ENCODE data around the gene CNTNAP5.

The CNTNAP5 gene

GRCh38 chr2:124053796-124054195 lies 28.7 kb downstream of the CNTNAP5 start:
- DNase-seq (ENCODE audit: low read depth in 2 of 3, low spot score in 2 of 3): no peak

- no peak for DNase-seq (ENCODE audit: low read depth in 2 of 3, low spot score in 2 of 3)
Observed at GRCh38 chr2:124063596-124063995, 38.5 kb downstream of the CNTNAP5 start.

GRCh38 chr2:124065636-124066035 lies 40.5 kb downstream of the CNTNAP5 start:
- no peak for DNase-seq (ENCODE audit: low read depth in 2 of 3, low spot score in 2 of 3)

DNA sequence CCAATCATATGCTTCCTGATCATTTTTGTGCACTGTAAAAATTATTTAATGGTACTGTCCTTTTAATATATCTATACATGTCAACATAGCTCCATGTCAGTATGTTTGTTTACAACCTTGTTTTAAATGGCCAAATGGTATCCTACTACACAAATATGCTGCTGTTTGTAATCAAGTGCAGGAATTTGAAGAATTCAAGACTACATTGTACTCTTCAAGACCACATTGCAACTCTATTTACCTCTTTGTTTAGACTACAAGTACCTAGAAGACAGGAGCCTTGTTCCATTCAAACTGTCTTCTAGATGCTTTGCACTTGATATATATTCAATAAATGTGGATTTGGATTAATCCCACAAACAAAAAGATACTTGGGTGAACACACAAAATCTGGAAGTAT lies 41.7 kb downstream of the CNTNAP5 start:
- no peak for DNase-seq (ENCODE audit: low read depth in 2 of 3, low spot score in 2 of 3)

DNA sequence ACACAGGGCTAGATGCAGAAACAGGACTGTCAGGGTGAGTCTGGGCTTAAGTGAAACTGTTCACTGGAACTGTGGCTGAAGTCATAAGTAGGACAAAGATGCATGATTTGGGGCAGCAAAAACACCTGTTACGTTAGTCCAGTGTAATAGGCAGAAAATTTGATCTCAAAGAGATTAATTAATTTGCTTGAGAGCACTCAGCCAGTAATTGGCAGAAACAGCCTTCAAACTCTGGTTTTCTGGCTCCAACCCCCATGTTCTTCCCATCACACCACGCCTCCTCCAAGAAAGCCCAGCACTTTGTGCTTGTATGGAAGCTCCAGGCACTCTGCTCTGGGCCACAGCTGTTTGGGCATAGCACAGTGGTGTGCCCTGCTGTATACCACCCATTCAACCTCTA lies 54.0 kb downstream of the CNTNAP5 start:
- DNase-seq (ENCODE audit: low read depth in 2 of 3, low spot score in 2 of 3): no peak

- DNase-seq (ENCODE audit: low read depth in 2 of 3, low spot score in 2 of 3): no peak
Observed at GRCh38 chr2:124080281-124081153, 55.4 kb downstream of the CNTNAP5 start.

DNA sequence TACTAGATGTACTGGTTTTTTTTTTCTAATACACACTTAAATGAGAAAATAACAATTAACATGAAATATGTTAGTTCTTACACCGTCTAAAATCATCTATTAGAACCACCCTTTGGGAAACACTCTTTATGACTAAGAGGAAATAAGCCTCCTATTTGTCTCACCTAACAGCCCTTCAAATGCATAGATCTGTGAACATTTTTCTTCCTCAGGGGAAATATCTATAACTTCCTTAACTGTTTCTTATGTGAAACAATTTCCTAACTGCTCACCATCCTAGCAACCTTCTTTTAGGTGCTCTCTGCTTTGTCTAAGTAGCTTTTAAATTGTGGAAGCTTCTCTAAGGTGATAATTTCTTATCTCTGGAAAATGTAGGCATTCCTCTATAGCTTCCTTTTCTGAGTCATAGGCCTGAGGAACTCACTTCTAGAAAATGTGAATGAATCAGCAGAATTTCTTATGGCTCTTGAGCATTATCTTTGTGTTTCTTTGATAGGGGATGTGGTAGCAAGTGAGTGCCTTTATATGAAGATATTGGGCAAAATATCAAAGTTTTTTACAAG lies 56.1 kb downstream of the CNTNAP5 start:
- no peak for DNase-seq (ENCODE audit: low read depth in 2 of 3, low spot score in 2 of 3)

DNA sequence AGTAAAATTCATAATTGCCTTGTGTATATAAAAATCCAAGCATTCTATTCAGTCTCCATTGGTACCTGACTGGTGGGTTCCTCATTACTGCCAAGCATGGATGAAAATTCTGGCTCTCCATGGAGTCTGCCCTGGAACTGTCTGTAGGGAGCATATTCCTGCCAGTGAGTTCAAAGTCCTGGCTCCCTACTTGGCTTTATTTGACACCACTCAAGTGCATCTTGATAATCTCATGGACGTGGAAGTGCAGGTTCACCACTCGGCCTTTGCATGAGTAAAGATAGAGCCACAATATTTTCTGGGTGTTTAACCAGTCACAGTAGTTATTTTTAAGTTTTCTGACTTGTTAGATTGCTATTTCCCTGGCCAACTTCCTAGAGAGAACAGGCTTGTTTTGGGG lies 63.5 kb downstream of the CNTNAP5 start:
- no peak for DNase-seq (ENCODE audit: low read depth in 2 of 3, low spot score in 2 of 3)

DNA sequence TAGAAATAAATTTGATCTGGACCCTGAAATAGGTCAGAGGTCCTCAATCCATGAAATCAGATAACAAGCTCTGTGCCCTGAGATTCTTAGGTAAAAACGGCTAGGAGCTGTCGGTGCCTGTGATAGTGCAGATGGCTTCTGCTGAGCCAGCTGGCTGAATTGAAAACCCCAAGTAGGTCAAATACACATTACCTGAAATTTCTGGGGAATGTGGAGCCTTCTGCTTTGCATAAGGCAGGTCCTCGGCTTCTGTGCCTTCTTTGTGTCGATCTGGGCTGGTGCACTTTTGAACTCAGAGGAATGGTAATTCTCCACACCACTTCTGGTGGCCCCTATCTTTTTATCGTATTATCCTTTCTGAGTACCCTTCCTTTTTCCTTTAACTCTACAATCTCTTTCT lies 66.6 kb downstream of the CNTNAP5 start:
- no peak for DNase-seq (ENCODE audit: low read depth in 2 of 3, low spot score in 2 of 3)

GRCh38 chr2:124092651-124093050 lies 67.6 kb downstream of the CNTNAP5 start:
- DNase-seq (ENCODE audit: low read depth in 2 of 3, low spot score in 2 of 3): no peak

GRCh38 chr2:124104914-124105313 lies 79.8 kb downstream of the CNTNAP5 start:
- DNase-seq (ENCODE audit: low read depth in 2 of 3, low spot score in 2 of 3): no peak

DNA sequence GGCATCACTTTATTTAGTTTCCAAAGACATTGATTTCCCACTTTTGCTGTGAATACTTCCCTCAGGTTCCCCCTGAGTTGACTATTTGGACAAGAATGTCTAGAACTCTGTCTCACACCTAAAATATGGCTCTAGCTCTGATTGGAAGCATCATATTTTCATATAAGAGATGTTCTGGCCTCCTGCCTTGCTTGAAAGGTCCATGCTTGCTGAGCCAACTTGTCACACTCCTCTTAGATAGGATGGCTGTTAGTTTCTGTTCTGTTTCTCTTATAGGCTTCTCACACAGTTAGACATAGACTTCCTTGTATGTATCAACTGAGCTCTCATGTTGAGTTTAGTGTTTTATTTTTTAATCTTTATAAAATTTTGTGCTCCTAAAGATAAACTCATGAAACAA lies 87.1 kb downstream of the CNTNAP5 start:
- DNase-seq (ENCODE audit: low read depth in 2 of 3, low spot score in 2 of 3): no peak

DNA sequence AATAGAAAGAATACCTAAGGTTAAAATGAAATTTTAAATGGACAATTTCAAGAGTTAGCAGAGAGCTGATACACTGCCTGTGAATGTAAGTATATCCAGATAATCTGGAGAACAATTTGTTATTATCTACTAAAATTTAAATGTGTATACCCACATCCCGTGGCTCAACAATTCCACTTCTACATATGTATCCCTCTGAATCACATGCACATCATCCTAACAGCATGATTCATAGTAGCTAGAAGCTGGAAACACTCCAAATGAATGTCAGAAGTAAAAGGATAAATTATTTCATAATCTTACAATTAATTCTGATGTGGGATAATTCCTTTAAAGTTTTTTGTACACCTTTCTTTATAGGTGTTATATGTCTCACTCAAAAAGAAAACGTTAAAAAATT lies 87.9 kb downstream of the CNTNAP5 start:
- no peak for DNase-seq (ENCODE audit: low read depth in 2 of 3, low spot score in 2 of 3)

- no peak for DNase-seq (ENCODE audit: low read depth in 2 of 3, low spot score in 2 of 3)
Observed at GRCh38 chr2:124120246-124120645, 95.2 kb downstream of the CNTNAP5 start.

DNA sequence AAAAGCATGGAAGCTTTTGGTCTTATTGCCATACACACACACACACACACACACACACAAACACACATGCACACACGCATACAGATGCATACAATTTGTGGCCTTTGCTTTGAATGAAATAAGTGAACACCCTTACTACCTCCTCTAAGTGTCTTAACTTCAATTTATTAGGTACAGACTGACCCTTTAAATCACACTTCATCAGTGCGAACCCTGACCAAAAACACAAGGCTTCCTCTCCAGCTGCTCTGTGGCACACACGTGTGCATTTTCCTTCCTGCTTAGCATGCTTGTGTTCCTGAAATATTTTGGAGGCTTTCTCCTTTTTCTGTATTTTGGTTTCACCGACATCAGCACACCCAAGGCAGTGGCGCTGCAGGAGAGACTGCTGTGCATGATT lies 96.0 kb downstream of the CNTNAP5 start:
- DNase-seq (ENCODE audit: low read depth in 2 of 3, low spot score in 2 of 3): no peak

- no peak for DNase-seq (ENCODE audit: low read depth in 2 of 3, low spot score in 2 of 3)
Observed at GRCh38 chr2:124121760-124122275, 96.7 kb downstream of the CNTNAP5 start.

DNA sequence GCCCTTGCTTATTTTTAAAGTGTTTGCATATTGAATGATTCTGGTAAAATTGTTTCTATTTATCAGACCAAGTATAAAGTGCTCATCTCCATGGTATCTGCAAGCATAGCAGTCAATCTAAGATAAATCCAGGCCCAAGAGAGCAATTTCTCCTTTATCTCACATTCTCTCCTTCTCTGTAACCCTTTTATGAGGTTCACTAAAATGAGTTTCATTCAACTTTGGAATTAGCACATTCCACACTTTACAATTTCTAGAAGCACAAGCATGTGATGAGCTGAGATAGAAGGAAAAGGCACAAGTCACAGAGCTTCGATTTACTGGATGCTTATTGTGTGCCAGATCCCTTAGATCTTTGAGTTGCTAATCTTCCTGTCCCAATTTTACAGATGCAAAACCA lies 97.3 kb downstream of the CNTNAP5 start:
- no peak for DNase-seq (ENCODE audit: low read depth in 2 of 3, low spot score in 2 of 3)

DNA sequence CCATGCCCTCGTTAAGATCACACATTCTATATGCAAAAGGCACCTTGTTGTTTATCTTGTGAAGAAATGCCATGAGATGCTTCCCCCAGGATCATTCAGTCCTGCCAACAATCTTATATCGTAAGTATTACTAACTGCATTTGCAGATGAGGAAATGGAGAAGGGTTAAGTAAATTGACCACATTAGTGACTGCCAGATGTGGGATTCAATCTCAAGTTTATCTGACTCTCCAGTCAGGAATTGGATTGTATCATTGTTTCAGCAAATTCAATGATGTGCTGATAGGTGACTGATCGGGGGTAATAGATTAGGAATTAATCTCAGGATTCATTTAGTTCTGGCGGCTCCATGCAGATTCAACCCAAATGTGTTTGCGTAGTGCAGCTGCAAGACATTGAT lies 106.2 kb downstream of the CNTNAP5 start:
- no peak for DNase-seq (ENCODE audit: low read depth in 2 of 3, low spot score in 2 of 3)

- DNase-seq (ENCODE audit: low read depth in 2 of 3, low spot score in 2 of 3): no peak
Observed at GRCh38 chr2:124136110-124136509, 111.0 kb downstream of the CNTNAP5 start.

GRCh38 chr2:124138076-124138475 lies 113.0 kb downstream of the CNTNAP5 start:
- DNase-seq (ENCODE audit: low read depth in 2 of 3, low spot score in 2 of 3): no peak

DNA sequence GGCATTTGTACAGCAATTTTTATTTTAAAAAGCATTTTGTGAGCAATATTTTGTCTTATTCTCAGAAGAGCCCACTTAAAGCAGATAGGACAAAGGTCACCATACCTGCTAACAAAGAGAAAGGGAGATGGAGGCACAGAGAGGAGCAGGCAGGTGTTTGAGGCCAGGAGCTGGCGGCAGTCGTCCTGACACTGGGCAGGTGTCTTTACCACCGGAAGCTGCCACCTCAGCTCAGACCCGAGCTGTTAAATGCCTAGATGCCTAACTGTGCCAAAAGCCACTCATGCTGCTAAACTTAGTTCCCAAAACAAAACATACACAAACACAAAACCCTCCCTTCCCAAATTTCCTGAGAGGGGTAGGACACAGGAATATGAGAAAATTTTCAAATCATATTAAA lies 120.9 kb downstream of the CNTNAP5 start:
- no peak for DNase-seq (ENCODE audit: low read depth in 2 of 3, low spot score in 2 of 3)

DNA sequence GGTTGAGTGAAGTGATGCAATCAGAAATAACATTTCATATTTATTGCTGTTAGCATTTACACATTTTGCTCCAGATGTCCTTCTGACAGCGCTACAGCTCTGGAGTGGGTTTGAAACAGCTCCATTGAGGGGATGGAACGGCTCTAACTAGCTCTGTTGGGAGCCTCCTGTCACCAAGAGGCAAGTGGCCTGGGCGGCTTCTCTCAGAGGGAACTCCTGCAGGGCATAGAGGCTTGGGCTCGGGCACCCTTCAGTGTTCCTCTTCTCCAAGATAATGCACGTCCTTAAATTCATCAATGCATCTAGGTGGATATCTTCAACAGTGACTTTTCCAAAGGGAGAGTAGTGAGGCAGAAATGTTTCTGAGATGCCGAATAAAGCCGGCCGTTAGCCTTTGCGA lies 122.5 kb downstream of the CNTNAP5 start:
- no peak for DNase-seq (ENCODE audit: low read depth in 2 of 3, low spot score in 2 of 3)

GRCh38 chr2:124149571-124149970 lies 124.5 kb downstream of the CNTNAP5 start:
- DNase-seq (ENCODE audit: low read depth in 2 of 3, low spot score in 2 of 3): no peak
